NCI-H2029 treated with DMSO at 0.1 percent for 48 hours (cell line): Measurements from ENCODE around the gene NPAS2.

Experiments used
- DNase-seq: peaks from one replicate; lab custom pipeline; 2025; lab: John Stamatoyannopoulos, UW

NPAS2 gene

GRCh38 chr2:101018934-101019333 lies 199.0 kb downstream of the NPAS2 start:
- no peak for DNase-seq

GRCh38 chr2:101022221-101022620 lies 202.3 kb downstream of the NPAS2 start:
- no peak for DNase-seq

GRCh38 chr2:101023327-101024107 lies 203.6 kb downstream of the NPAS2 start:
- DNase-seq = no peak

- DNase-seq = no peak
These were observed 205.6 kb downstream of the NPAS2 start for GRCh38 chr2:101025561-101025960.

GRCh38 chr2:101026253-101026701 lies 206.3 kb downstream of the NPAS2 start:
- DNase-seq = no peak

- no peak for DNase-seq
These were observed 207.1 kb downstream of the NPAS2 start for GRCh38 chr2:101026923-101027469.

- DNase-seq = no peak
These were observed 207.9 kb downstream of the NPAS2 start for GRCh38 chr2:101027852-101028251.

- DNase-seq = no peak
These were observed 211.1 kb downstream of the NPAS2 start for GRCh38 chr2:101030866-101031554.

- no peak for DNase-seq
These were observed 212.3 kb downstream of the NPAS2 start for GRCh38 chr2:101032084-101032776.

GRCh38 chr2:101036562-101036961 lies 216.6 kb downstream of the NPAS2 start:
- DNase-seq = no peak

GRCh38 chr2:101037161-101037755 lies 217.3 kb downstream of the NPAS2 start:
- DNase-seq = no peak

- DNase-seq = no peak
These were observed 218.7 kb downstream of the NPAS2 start for GRCh38 chr2:101038455-101039255.

- no peak for DNase-seq
These were observed 220.1 kb downstream of the NPAS2 start for GRCh38 chr2:101040072-101040471.

GRCh38 chr2:101040761-101041160 lies 220.8 kb downstream of the NPAS2 start:
- DNase-seq = no peak

GRCh38 chr2:101041413-101041812 lies 221.5 kb downstream of the NPAS2 start:
- DNase-seq = no peak

- no peak for DNase-seq
These were observed 225.4 kb downstream of the NPAS2 start for GRCh38 chr2:101045330-101045729.
